Measurements from ENCODE around the gene IQGAP1. TPM values are rescaled to one million over a fixed set of nuclear protein-coding genes. Genes with fewer than 3 reads are reported as not detected.
A peak's percentile ranks its signal among the peaks of the same experiment; 100 is the strongest.

The IQGAP1 gene
- total RNA-seq, 1 experiment from 2014 or later: 264 TPM

- CTCF ChIA-PET: interaction anchor here (0.7 to 2.2 kb wide), 4 partner anchors 15 to 115 kb away, joined by 3 to 9 read pairs (median 6); partner anchors contain the start of gene ZNF774
- Mint-ChIP-seq H3K36me3 (ENCODE audit: insufficient read depth, unreplicated experiment) (peaks cover 6% of the 10 kb centered on the region), H3K4me1 (ENCODE audit: insufficient read depth, unreplicated experiment) (peaks cover 30% of the 10 kb centered on the region), H3K4me3 (ENCODE audit: unreplicated experiment) (no peak overlapping the region), H3K9me3 (ENCODE audit: unreplicated experiment) (no peaks in the 10 kb centered on the region), H3K27me3 (ENCODE audit: insufficient read depth, unreplicated experiment) (no peaks in the 10 kb centered on the region), H3K27ac (ENCODE audit: low read depth, unreplicated experiment) (peak overlapping the region; percentile 28)
- no peak for TF ChIP-seq CTCF (IDR thresholded peaks at IDR 0.05; ENCODE audit: unreplicated experiment)
- no TSS peak for BruUV-seq (replicated peaks)
- POLR2A ChIA-PET: interaction anchor here (0.9 to 2.9 kb wide), 6 partner anchors 10 to 53 kb away, joined by 3 to 19 read pairs (median 6); partner anchors contain the start of gene IQGAP1
- intact Hi-C loops (cut with micrococcal nuclease): no loop called here
- DNase-seq (ENCODE audit: unreplicated experiment): no peak
Observed at GRCh38 chr15:90367576-90367975, 20.5 kb upstream of the IQGAP1 start.

GRCh38 chr15:90375071-90375470, 13.0 kb upstream of the IQGAP1 start:
- Mint-ChIP-seq H3K9me3 (ENCODE audit: unreplicated experiment) (no peaks in the 10 kb centered on the region), H3K36me3 (ENCODE audit: insufficient read depth, unreplicated experiment) (peaks cover 5% of the 10 kb centered on the region), H3K4me3 (ENCODE audit: unreplicated experiment) (no peak overlapping the region), H3K4me1 (ENCODE audit: insufficient read depth, unreplicated experiment) (no peaks in the 10 kb centered on the region), H3K27ac (ENCODE audit: low read depth, unreplicated experiment) (no peak overlapping the region), H3K27me3 (ENCODE audit: insufficient read depth, unreplicated experiment) (no peaks in the 10 kb centered on the region)
- ChIA-PET POLR2A (interaction anchor here (1.1 to 1.7 kb wide), 2 partner anchors 13 kb away, joined by 5 to 10 read pairs; partner anchors contain the start of gene IQGAP1), CTCF (interaction anchor here (0.9 to 1.0 kb wide), 2 partner anchors 55 to 135 kb away, joined by 3 to 5 read pairs; no protein-coding TSS in a partner anchor)
- BruUV-seq (replicated peaks): no TSS peak
- no peak for DNase-seq (ENCODE audit: unreplicated experiment)
- intact Hi-C loops (cut with micrococcal nuclease): no loop called here
- no peak for TF ChIP-seq CTCF (IDR thresholded peaks at IDR 0.05; ENCODE audit: unreplicated experiment)

GRCh38 chr15:90376789-90377188, 11.3 kb upstream of the IQGAP1 start:
- CTCF ChIA-PET: no interaction called here
- no peak for DNase-seq (ENCODE audit: unreplicated experiment)
- Mint-ChIP-seq H3K9me3 (ENCODE audit: unreplicated experiment) (no peaks in the 10 kb centered on the region), H3K4me3 (ENCODE audit: unreplicated experiment) (no peak overlapping the region), H3K36me3 (ENCODE audit: insufficient read depth, unreplicated experiment) (peaks cover 5% of the 10 kb centered on the region), H3K27ac (ENCODE audit: low read depth, unreplicated experiment) (no peak overlapping the region), H3K27me3 (ENCODE audit: insufficient read depth, unreplicated experiment) (no peaks in the 10 kb centered on the region), H3K4me1 (ENCODE audit: insufficient read depth, unreplicated experiment) (no peaks in the 10 kb centered on the region)
- TF ChIP-seq CTCF (IDR thresholded peaks at IDR 0.05; ENCODE audit: unreplicated experiment): no peak
- intact Hi-C loops (cut with micrococcal nuclease): no loop called here
- POLR2A ChIA-PET: interaction anchor here (1.6 kb wide), 1 partner anchor 12 kb away, joined by 10 read pairs; the partner anchor contains the start of gene IQGAP1
- no TSS peak for BruUV-seq (replicated peaks)

GRCh38 chr15:90379263-90379662, 8.8 kb upstream of the IQGAP1 start:
- TF ChIP-seq CTCF (IDR thresholded peaks at IDR 0.05; ENCODE audit: unreplicated experiment): no peak
- Mint-ChIP-seq H3K9me3 (ENCODE audit: unreplicated experiment) (no peaks in the 10 kb centered on the region), H3K27ac (ENCODE audit: low read depth, unreplicated experiment) (no peak overlapping the region), H3K27me3 (ENCODE audit: insufficient read depth, unreplicated experiment) (no peaks in the 10 kb centered on the region), H3K4me1 (ENCODE audit: insufficient read depth, unreplicated experiment) (peaks cover 6% of the 10 kb centered on the region), H3K36me3 (ENCODE audit: insufficient read depth, unreplicated experiment) (peaks cover 5% of the 10 kb centered on the region), H3K4me3 (ENCODE audit: unreplicated experiment) (no peak overlapping the region)
- POLR2A ChIA-PET: interaction anchor here (1.7 kb wide), 1 partner anchor 11 kb away, joined by 3 read pairs; no protein-coding TSS in a partner anchor
- no TSS peak for BruUV-seq (replicated peaks)
- no peak for DNase-seq (ENCODE audit: unreplicated experiment)
- intact Hi-C loops (cut with micrococcal nuclease): no loop called here
- CTCF ChIA-PET: interaction anchor here (0.6 kb wide), 1 partner anchor 127 kb away, joined by 3 read pairs; no protein-coding TSS in a partner anchor

All from MCF 10A (cell line).